IMR-90 (cell line): ENCODE measurements around the gene TCF4. TPM values are rescaled to one million over a fixed set of nuclear protein-coding genes. Genes with fewer than 3 reads are reported as not detected.

Experiments
- ATAC-seq: fragments of 200-7000 bp; cut with Tn5 transposase; 2 replicates; pipeline ENCODE4 v1.9.1; 2020; ENCODE audit warnings: low read depth, mild to moderate bottlenecking, moderate library complexity
- BruUV-seq: library from RNA; stranded (reverse); fragments of 400-500 nt; replicated peaks from 2 replicates; lab custom pipeline; 2021; lab: Mats Ljungman, UMichigan
- CTCF ChIA-PET: fragments of 300-600 bp; formaldehyde crosslinking; extraction: SDS; loops from one replicate; lab custom pipeline; 2021; ENCODE audit warnings: antibody characterized with exemption; lab: Yijun Ruan, JAX
- POLR2A ChIA-PET: fragments of 300-600 bp; sonication (Branson Sonifier 250); formaldehyde crosslinking; loops from one replicate; lab custom pipeline; 2022; ENCODE audit warnings: antibody characterized with exemption; ENCODE audit not compliant: unreplicated experiment; lab: Charles Lee
- DNase-seq: peaks from one replicate; pipeline ENCODE4 v3.0.0; 2013
- H2AFZ ChIP-seq: replicated peaks from 2 replicates; pipeline ENCODE3; 2013; ENCODE audit warnings: low read length, mild to moderate bottlenecking; ENCODE audit not compliant: poor library complexity
- H2AK5ac ChIP-seq: 2 replicates; pipeline ENCODE4 v1.6.1; 2013; ENCODE audit warnings: low read depth, low read length, inconsistent platforms
- H2AK9ac ChIP-seq: replicated peaks from 2 replicates; pipeline ENCODE3; 2013; ENCODE audit warnings: mild to moderate bottlenecking, low read depth, low read length, moderate library complexity; ENCODE audit not compliant: poor library complexity
- H2BK120ac ChIP-seq: 2 replicates; pipeline ENCODE4 v1.6.1; 2013; ENCODE audit warnings: low read depth, low read length, inconsistent platforms
- H2BK15ac ChIP-seq: 3 replicates; pipeline ENCODE4 v1.6.1; 2013; ENCODE audit warnings: low read depth, low read length, inconsistent platforms
- H2BK20ac ChIP-seq: 2 replicates; pipeline ENCODE4 v1.6.1; 2013; ENCODE audit warnings: low read depth, mild to moderate bottlenecking, inconsistent platforms, low read length, moderate library complexity
- H2BK5ac ChIP-seq: 2 replicates; pipeline ENCODE4 v1.6.1; 2013; ENCODE audit warnings: mild to moderate bottlenecking, low read depth, low read length, inconsistent platforms; ENCODE audit not compliant: poor library complexity, severe bottlenecking
- H3K14ac ChIP-seq: replicated peaks from 2 replicates; pipeline ENCODE4 v1.6.1; 2013; ENCODE audit warnings: low read depth, low read length, inconsistent platforms
- H3K18ac ChIP-seq: 2 replicates; pipeline ENCODE4 v1.6.1; 2013; ENCODE audit warnings: low read depth, low read length, control low read depth
- H3K23ac ChIP-seq: 2 replicates; pipeline ENCODE4 v1.6.1; 2013; ENCODE audit warnings: low read depth, low read length, inconsistent platforms
- H3K27ac ChIP-seq: 2 replicates; pipeline ENCODE4 v1.5.1; 2013; ENCODE audit warnings: mild to moderate bottlenecking, control low read depth, low read length; ENCODE audit not compliant: insufficient read depth
- H3K27me3 ChIP-seq: 2 replicates; pipeline ENCODE4 v1.6.1; 2013; ENCODE audit warnings: low read length; ENCODE audit not compliant: control insufficient read depth, insufficient read depth
- H3K36me3 ChIP-seq: 2 replicates; pipeline ENCODE4 v1.6.1; 2013; ENCODE audit warnings: low read length, mixed read lengths; ENCODE audit not compliant: control insufficient read depth, insufficient read depth
- H3K4ac ChIP-seq: 2 replicates; pipeline ENCODE4 v1.6.1; 2013; ENCODE audit warnings: low read depth, low read length, inconsistent platforms
- H3K4me1 ChIP-seq: 2 replicates; pipeline ENCODE4 v1.6.1; 2013; ENCODE audit warnings: low read length, mixed read lengths; ENCODE audit not compliant: control insufficient read depth, insufficient read depth
- H3K4me2 ChIP-seq: 2 replicates; pipeline ENCODE4 v1.6.1; 2013; ENCODE audit warnings: low read depth, mild to moderate bottlenecking, control low read depth, low read length, moderate library complexity
- H3K4me3 ChIP-seq: 2 replicates; pipeline ENCODE4 v1.5.1; 2013; ENCODE audit warnings: low read depth, mild to moderate bottlenecking, control low read depth, low read length, moderate library complexity; ENCODE audit not compliant: insufficient read depth
- H3K56ac ChIP-seq: 2 replicates; pipeline ENCODE4 v1.6.1; 2013; ENCODE audit warnings: low read length, inconsistent platforms; ENCODE audit not compliant: insufficient read depth; ENCODE audit errors: extremely low read depth
- H3K79me1 ChIP-seq, 2 experiments: 2 replicates each; pipeline ENCODE4 v1.6.1; 2013; ENCODE audit warnings: low read length in 2 of 2, inconsistent platforms in 1 of 2, low read depth in 1 of 2
- H3K9ac ChIP-seq: 2 replicates; pipeline ENCODE4 v1.6.1; 2013; ENCODE audit warnings: low read depth, low read length, control low read depth
- H3K9me1 ChIP-seq: 2 replicates; pipeline ENCODE4 v1.6.1; 2013; ENCODE audit warnings: low read length, inconsistent platforms; ENCODE audit not compliant: insufficient read depth
- H3K9me3 ChIP-seq: 2 replicates; pipeline ENCODE4 v1.6.1; 2013; ENCODE audit warnings: low read length; ENCODE audit not compliant: control insufficient read depth, insufficient read depth
- H4K20me1 ChIP-seq: 2 replicates; pipeline ENCODE4 v1.6.1; 2013; ENCODE audit warnings: low read length, inconsistent platforms; ENCODE audit not compliant: insufficient read depth
- H4K5ac ChIP-seq: 2 replicates; pipeline ENCODE4 v1.6.1; 2013; ENCODE audit warnings: mild to moderate bottlenecking, low read depth, low read length, control low read depth
- H4K8ac ChIP-seq, 2 experiments: 2 replicates each; pipeline ENCODE4 v1.6.1; 2013; ENCODE audit warnings: low read depth in 2 of 2, low read length in 2 of 2, control low read depth in 1 of 2, inconsistent platforms in 1 of 2
- H4K91ac ChIP-seq: 2 replicates; pipeline ENCODE4 v1.6.1; 2013; ENCODE audit warnings: low read depth, low read length, inconsistent platforms; ENCODE audit not compliant: insufficient read depth
- BHLHE40 ChIP-seq: fragments of 150-350 bp; IDR thresholded peaks from 2 replicates; pipeline ENCODE4 v1.6.1; 2016; ENCODE audit warnings: mild to moderate bottlenecking, low read depth, low read length
- CEBPB ChIP-seq: IDR thresholded peaks from 2 replicates; pipeline ENCODE4 v1.6.1; 2012; ENCODE audit warnings: low read depth, low read length, improper control_type of control experiment
- CHD1 ChIP-seq: IDR thresholded peaks from 2 replicates; pipeline ENCODE4 v1.6.1; 2012; ENCODE audit warnings: low read depth, low read length, improper control_type of control experiment
- CTCF ChIP-seq: conservative IDR thresholded peaks from 2 replicates; pipeline ENCODE4 v1.5.1; 2012; ENCODE audit warnings: mild to moderate bottlenecking, low read depth, low read length, improper control_type of control experiment
- ELK1 ChIP-seq: fragments of 150-350 bp; IDR thresholded peaks from 2 replicates; pipeline ENCODE4 v1.6.1; 2016; ENCODE audit warnings: low read depth, mild to moderate bottlenecking, low read length, moderate library complexity, borderline replicate concordance
- MAFK ChIP-seq: IDR thresholded peaks from 2 replicates; pipeline ENCODE4 v1.6.1; 2012; ENCODE audit warnings: low read depth, low read length, improper control_type of control experiment
- MAZ ChIP-seq: IDR thresholded peaks from 2 replicates; pipeline ENCODE4 v1.6.1; 2012; ENCODE audit warnings: low read depth, mild to moderate bottlenecking, low read length, improper control_type of control experiment, moderate library complexity, borderline replicate concordance
- MXI1 ChIP-seq: IDR thresholded peaks from 2 replicates; pipeline ENCODE4 v1.6.1; 2012; ENCODE audit warnings: low read depth, mild to moderate bottlenecking, low read length, moderate library complexity, borderline replicate concordance
- RAD21 ChIP-seq: IDR thresholded peaks from 2 replicates; pipeline ENCODE4 v1.6.1; 2012; ENCODE audit warnings: low read length, improper control_type of control experiment
- RCOR1 ChIP-seq: IDR thresholded peaks from 2 replicates; pipeline ENCODE4 v1.6.1; 2012; ENCODE audit warnings: mild to moderate bottlenecking, low read length, improper control_type of control experiment; ENCODE audit not compliant: insufficient replicate concordance
- RFX5 ChIP-seq: IDR thresholded peaks from 2 replicates; pipeline ENCODE4 v1.8.0; 2012; ENCODE audit warnings: low read depth, mild to moderate bottlenecking, low read length, moderate library complexity
- SMC3 ChIP-seq: fragments of 150-350 bp; IDR thresholded peaks from 2 replicates; pipeline ENCODE4 v1.6.1; 2016; ENCODE audit warnings: low read depth, mild to moderate bottlenecking, antibody characterized with exemption, low read length, moderate library complexity
- USF2 ChIP-seq: fragments of 150-350 bp; IDR thresholded peaks from 2 replicates; pipeline ENCODE4 v1.6.1; 2017; ENCODE audit warnings: mild to moderate bottlenecking, antibody characterized with exemption, low read length, low read depth
- WGBS, 2 experiments: methylation state at CpG; one replicate each; pipeline versions ENCODE4 v1.1.5 to v1.1.7; 2013; ENCODE audit warnings: missing lambda C conversion rate in 2 of 2; ENCODE audit not compliant: insufficient read length in 1 of 2; ENCODE audit errors: extremely low coverage in 2 of 2; 5-methylcytosine and 5-hydroxymethylcytosine counted together
- dilution Hi-C: fragments of 300-500 bp; cut with HindIII; formaldehyde crosslinking; loops from one replicate; pipeline ENCODE4 v1.14.3; 2018; ENCODE audit warnings: low sequenced_read_pairs; ENCODE audit not compliant: unreplicated experiment
- in situ Hi-C: fragments of 300-500 bp; cut with MboI; formaldehyde crosslinking; loops from 3 replicates; pipeline ENCODE4 v1.14.3; 2019; ENCODE audit warnings: low sequenced_read_pairs, inconsistent platforms, mixed read lengths
- intact Hi-C: fragments of 100-400 bp; cut with micrococcal nuclease; formaldehyde crosslinking; loops from 2 replicates; pipeline ENCODE4 v1.10.0; 2022
- polyA plus RNA-seq, 3 experiments: library from polyadenylated mRNA; depleted of rRNA; stranded (reverse); fragments of >200 nt; gene quantifications; 2 replicates each; pipeline ENCODE4 v1.2.3, GENCODE V29; 2012; ENCODE audit warnings: low replicate concordance in 1 of 3
- total RNA-seq: library from RNA; depleted of rRNA; stranded (reverse); fragments of >200 nt; gene quantifications from 2 replicates; pipeline ENCODE4 v1.2.3, GENCODE V29; 2012

Gene TCF4
- total and polyA plus RNA-seq, 2 of the 4 experiments (the other 2 are of a cell fraction), result 30.0 to 87.1 TPM

GRCh38 chr18:55213586-55213985 lies 374.4 kb downstream of the TCF4 start:
- Histone ChIP-seq H2BK120ac (no peak overlapping the region), H3K27ac (no peak overlapping the region), H2BK5ac (no peak overlapping the region), H3K36me3 (no peaks in the 10 kb centered on the region), H2AK9ac (no peak overlapping the region), H3K9me3 (no peaks in the 10 kb centered on the region), H3K23ac (no peak overlapping the region), H3K9me1 (no peaks in the 10 kb centered on the region), H4K5ac (no peak overlapping the region), H3K9ac (no peak overlapping the region), H2AFZ (no peak overlapping the region), H3K4me2 (no peak overlapping the region), H3K4ac (no peak overlapping the region), H3K14ac (no peak overlapping the region), H4K8ac (no peak overlapping the region), H3K27me3 (peaks cover 17% of the 10 kb centered on the region), H4K91ac (no peak overlapping the region), H4K20me1 (no peaks in the 10 kb centered on the region), H3K18ac (no peak overlapping the region), H3K4me3 (no peak overlapping the region), H3K4me1 (no peaks in the 10 kb centered on the region), H2BK15ac (no peak overlapping the region), H3K56ac (no peak overlapping the region), H2AK5ac (no peak overlapping the region), H3K79me1 (no peaks in the 10 kb centered on the region), H2BK20ac (no peak overlapping the region)
- ChIA-PET CTCF (no interaction called here), POLR2A (interaction anchor here (0.6 kb wide), 1 partner anchor 1495 kb away, joined by 3 read pairs; no protein-coding TSS in a partner anchor)
- DNase-seq, result no peak
- ATAC-seq, result no peak
- in situ Hi-C loops (loop anchor here (25.0 kb wide), 2 partner anchors 526 to 776 kb away; no protein-coding TSS in a partner anchor), intact Hi-C loops (loop anchor here (10.0 kb wide), 1 partner anchor 769 kb away; no protein-coding TSS in a partner anchor), dilution Hi-C loops (no loop called here)
- BruUV-seq, result no TSS peak
- WGBS, 2 experiments, result no CpG with 5 or more reads among the region's 1 CpG
- TF ChIP-seq BHLHE40, result no peak
- no peak for TF ChIP-seq SMC3
- TF ChIP-seq USF2, result no peak
- no peak for TF ChIP-seq CEBPB
- no peak for TF ChIP-seq MAFK
- TF ChIP-seq RAD21, result no peak
- TF ChIP-seq MXI1, result no peak
- no peak for TF ChIP-seq RFX5
- no peak for TF ChIP-seq ELK1
- no peak for TF ChIP-seq RCOR1
- no peak for TF ChIP-seq CHD1
- TF ChIP-seq CTCF, result no peak
- no peak for TF ChIP-seq MAZ
